RWPE2 (cell line): ENCODE measurements around the gene TPCN2.

Experiments
- ATAC-seq: fragments of 200-7000 bp; cut with Tn5 transposase; 3 replicates; pipeline ENCODE4 v1.9.1; 2021; ENCODE audit warnings: low read depth
- DNase-seq: peaks from one replicate; pipeline ENCODE4 v3.0.0-alpha.2; 2020; ENCODE audit warnings: low spot score
- H3K27ac ChIP-seq: fragments of 450-650 bp; 2 replicates; pipeline ENCODE4 v1.5.1; 2017; ENCODE audit warnings: mild to moderate bottlenecking; ENCODE audit not compliant: poor library complexity, severe bottlenecking
- H3K27me3 ChIP-seq: fragments of 250-450 bp; sonication (Bioruptor Pico); 2 replicates; pipeline ENCODE4 v1.5.1; 2021; ENCODE audit warnings: mild to moderate bottlenecking, moderate library complexity; ENCODE audit not compliant: insufficient read depth, poor library complexity, severe bottlenecking
- H3K36me3 ChIP-seq: fragments of 250-450 bp; sonication (Bioruptor Pico); 2 replicates; pipeline ENCODE4 v1.5.1; 2020; ENCODE audit warnings: low read depth, mild to moderate bottlenecking, moderate library complexity
- H3K4me1 ChIP-seq: fragments of 250-450 bp; sonication (Bioruptor Pico); 2 replicates; pipeline ENCODE4 v1.5.1; 2021; ENCODE audit warnings: mild to moderate bottlenecking, moderate library complexity; ENCODE audit not compliant: insufficient read depth, poor library complexity, severe bottlenecking
- H3K4me3 ChIP-seq: fragments of 250-450 bp; sonication (Bioruptor Pico); 2 replicates; pipeline ENCODE4 v1.5.1; 2021; ENCODE audit warnings: mild to moderate bottlenecking, moderate library complexity; ENCODE audit not compliant: severe bottlenecking
- H3K9me3 ChIP-seq: fragments of 250-450 bp; sonication (Bioruptor Pico); 2 replicates; pipeline ENCODE4 v1.5.1; 2021; ENCODE audit warnings: mild to moderate bottlenecking, moderate library complexity; ENCODE audit not compliant: severe bottlenecking
- TF ChIP-seq, protein P1 (sequence below): fragments of 450-650 bp; IDR thresholded peaks from one replicate; pipeline ENCODE4 v1.5.1; 2017; ENCODE audit warnings: mild to moderate bottlenecking, moderate library complexity; ENCODE audit not compliant: poor library complexity, severe bottlenecking

The TPCN2 gene

DNA sequence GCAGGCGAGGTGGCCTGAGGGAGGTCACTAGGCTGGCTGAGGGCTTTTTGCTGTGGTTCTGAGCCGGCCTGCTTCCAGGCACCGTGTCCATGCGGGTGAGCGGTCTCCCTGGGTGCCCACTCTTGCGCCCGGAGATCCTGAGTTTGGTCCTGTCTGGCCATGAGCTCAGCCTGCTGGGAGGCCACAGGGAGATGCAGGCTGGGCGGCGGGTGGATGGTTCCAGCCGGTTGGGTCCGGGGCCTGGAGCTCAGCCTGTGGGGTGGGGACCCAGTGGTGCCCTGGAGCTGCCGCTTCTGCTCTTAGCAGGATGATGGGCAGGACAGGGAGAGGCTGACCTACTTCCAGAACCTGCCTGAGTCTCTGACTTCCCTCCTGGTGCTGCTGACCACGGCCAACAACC, 18.5 kb downstream of the TPCN2 start:
- TF ChIP-seq, protein P1, sequence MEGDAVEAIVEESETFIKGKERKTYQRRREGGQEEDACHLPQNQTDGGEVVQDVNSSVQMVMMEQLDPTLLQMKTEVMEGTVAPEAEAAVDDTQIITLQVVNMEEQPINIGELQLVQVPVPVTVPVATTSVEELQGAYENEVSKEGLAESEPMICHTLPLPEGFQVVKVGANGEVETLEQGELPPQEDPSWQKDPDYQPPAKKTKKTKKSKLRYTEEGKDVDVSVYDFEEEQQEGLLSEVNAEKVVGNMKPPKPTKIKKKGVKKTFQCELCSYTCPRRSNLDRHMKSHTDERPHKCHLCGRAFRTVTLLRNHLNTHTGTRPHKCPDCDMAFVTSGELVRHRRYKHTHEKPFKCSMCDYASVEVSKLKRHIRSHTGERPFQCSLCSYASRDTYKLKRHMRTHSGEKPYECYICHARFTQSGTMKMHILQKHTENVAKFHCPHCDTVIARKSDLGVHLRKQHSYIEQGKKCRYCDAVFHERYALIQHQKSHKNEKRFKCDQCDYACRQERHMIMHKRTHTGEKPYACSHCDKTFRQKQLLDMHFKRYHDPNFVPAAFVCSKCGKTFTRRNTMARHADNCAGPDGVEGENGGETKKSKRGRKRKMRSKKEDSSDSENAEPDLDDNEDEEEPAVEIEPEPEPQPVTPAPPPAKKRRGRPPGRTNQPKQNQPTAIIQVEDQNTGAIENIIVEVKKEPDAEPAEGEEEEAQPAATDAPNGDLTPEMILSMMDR = no peak
- H3K27ac ChIP-seq = no peak overlapping the region
- ATAC-seq (no peak), DNase-seq (no peak)
- H3K9me3 ChIP-seq = no peaks in the 10 kb centered on the region
- H3K27me3 ChIP-seq = no peaks in the 10 kb centered on the region
- H3K4me3 ChIP-seq = no peak overlapping the region
- no peaks in the 10 kb centered on the region for H3K4me1 ChIP-seq
- 0 out of 2 replicates have a peak, but pooled peaks cover 4% of the 10 kb centered on the region for H3K36me3 ChIP-seq

DNA sequence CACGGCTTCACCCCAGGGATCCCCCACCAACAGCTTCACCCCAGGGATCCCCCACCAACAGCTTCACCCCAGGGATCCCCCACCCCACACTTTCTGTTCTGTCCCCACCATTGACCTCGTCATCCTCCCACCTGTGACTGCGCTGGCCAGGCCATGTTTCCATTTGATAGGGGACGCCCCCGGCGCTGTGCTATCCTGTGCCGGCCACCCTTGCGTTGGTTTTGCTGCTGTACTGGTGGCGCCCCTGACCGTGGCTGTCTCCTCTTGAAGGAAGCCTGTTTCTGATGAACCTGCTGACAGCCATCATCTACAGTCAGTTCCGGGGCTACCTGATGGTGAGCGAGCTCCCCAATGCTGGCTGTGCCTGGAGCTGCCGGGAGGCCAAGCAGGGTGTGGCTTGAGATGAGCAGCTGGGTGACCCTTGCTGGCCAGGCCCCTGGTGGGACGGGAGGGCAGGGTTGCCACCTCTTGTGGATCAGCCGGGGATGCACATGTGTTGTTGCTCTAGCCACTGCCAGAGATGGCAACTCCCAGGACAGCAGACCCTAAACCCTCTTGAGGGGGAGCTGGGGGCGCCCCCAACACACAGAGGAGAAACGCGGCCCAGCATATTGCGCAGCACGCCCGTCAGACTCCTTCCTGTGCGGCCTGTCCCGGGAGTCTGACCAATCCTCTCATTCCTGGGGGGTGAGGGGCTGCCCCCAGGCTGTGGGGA, 22.5 kb downstream of the TPCN2 start:
- peaks cover 8% of the 10 kb centered on the region; the same call in 1 of the 2 replicates for H3K36me3 ChIP-seq

DNA sequence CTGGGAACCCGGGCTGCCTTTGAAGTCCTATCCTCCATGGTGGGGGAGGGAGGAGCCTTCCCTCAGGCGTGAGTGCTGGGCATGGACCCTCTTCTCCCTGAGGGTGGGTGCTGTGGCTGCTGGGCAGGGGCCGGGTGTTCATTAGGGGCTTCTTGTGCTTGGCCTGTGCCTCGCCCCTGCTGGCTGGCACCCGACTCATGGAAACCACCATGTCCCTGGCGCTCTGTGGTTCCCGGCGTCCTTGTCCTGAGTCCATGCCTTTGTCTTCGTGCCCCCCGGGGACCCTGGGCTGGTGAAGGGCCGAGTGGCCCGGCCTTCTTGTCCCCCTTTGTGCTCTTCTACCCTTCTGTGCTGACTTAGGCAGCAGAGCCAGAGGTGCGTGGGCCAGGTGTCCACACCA, 23.2 kb downstream of the TPCN2 start:
- Histone ChIP-seq H3K9me3 (no peaks in the 10 kb centered on the region), H3K27ac (no peak overlapping the region), H3K36me3 (peaks cover 8% of the 10 kb centered on the region; the same call in 1 of the 2 replicates), H3K4me1 (no peaks in the 10 kb centered on the region), H3K27me3 (no peaks in the 10 kb centered on the region), H3K4me3 (no peak overlapping the region)
- TF ChIP-seq, protein P1 = no peak
- DNase-seq (no peak), ATAC-seq (no peak)

More for the DNA sequence above, 22.5 kb downstream of the TPCN2 start:
- no peak for ATAC-seq
- Histone ChIP-seq H3K4me1 (no peaks in the 10 kb centered on the region), H3K4me3 (no peak overlapping the region), H3K27me3 (no peaks in the 10 kb centered on the region), H3K27ac (no peak overlapping the region), H3K9me3 (no peaks in the 10 kb centered on the region)
- TF ChIP-seq, protein P1 = no peak
- DNase-seq = no peak

DNA sequence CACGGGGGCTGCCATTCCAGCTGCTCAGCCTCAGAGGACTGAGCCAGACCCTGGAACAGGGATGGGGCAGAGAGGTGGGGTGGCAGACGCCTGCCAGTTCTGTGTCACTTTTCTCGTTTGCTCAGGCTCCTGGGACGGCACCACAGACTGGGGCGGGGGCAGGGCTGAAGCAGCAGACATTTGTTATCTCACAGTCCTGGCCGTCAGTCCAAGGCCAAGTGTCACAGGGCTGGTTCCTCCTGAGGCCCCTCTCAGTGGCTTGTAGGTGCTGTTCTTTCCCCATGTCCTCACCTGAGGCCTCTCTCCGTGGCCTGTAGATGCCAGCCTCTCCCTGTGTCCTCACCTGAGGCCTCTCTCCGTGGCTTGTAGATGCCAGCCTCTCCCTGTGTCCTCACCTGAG, 24.7 kb downstream of the TPCN2 start:
- Histone ChIP-seq H3K27ac (no peak overlapping the region), H3K27me3 (no peaks in the 10 kb centered on the region), H3K4me1 (no peaks in the 10 kb centered on the region), H3K9me3 (no peaks in the 10 kb centered on the region), H3K36me3 (peaks cover 8% of the 10 kb centered on the region; the same call in 1 of the 2 replicates), H3K4me3 (no peak overlapping the region)
- DNase-seq (no peak), ATAC-seq (no peak)
- TF ChIP-seq, protein P1 = no peak
